T-helper 1 cell treated with Interleukin-12 subunit alpha and Interleukin-12 subunit beta and Interleukin-4 antibody, amounts not matched to agents 30 μg/mL and 1 μg/mL, for 36 hours (primary cell): Measurements from ENCODE around the gene SLC9A8.

Experiments used
- H3K27ac Mint-ChIP-seq: one replicate; pipeline ENCODE4 v1.8.0; 2021; ENCODE audit warnings: mild to moderate bottlenecking, mixed read lengths
- H3K27me3 Mint-ChIP-seq: one replicate; pipeline ENCODE4 v1.8.0; 2021; ENCODE audit warnings: low read depth, mixed read lengths
- H3K36me3 Mint-ChIP-seq: one replicate; pipeline ENCODE4 v1.8.0; 2021; ENCODE audit warnings: low read depth, mixed read lengths
- H3K4me1 Mint-ChIP-seq: one replicate; pipeline ENCODE4 v1.8.0; 2021; ENCODE audit warnings: low read depth, mixed read lengths
- H3K4me3 Mint-ChIP-seq: one replicate; pipeline ENCODE4 v1.8.0; 2021; ENCODE audit warnings: mild to moderate bottlenecking, moderate library complexity, mixed read lengths
- H3K9me3 Mint-ChIP-seq: one replicate; pipeline ENCODE4 v1.8.0; 2021; ENCODE audit warnings: mixed read lengths

SLC9A8 gene

GRCh38 chr20:49907405-49908257 is 95.0 kb downstream of the SLC9A8 start:
- Mint-ChIP-seq H3K4me3 (no peak overlapping the region), H3K36me3 (peaks cover 26% of the 10 kb centered on the region), H3K27me3 (no peaks in the 10 kb centered on the region), H3K9me3 (no peaks in the 10 kb centered on the region), H3K4me1 (no peaks in the 10 kb centered on the region), H3K27ac (no peak overlapping the region)

- no peaks in the 10 kb centered on the region for H3K9me3 Mint-ChIP-seq
- H3K27me3 Mint-ChIP-seq, result no peaks in the 10 kb centered on the region
- no peak overlapping the region for H3K27ac Mint-ChIP-seq
- peaks cover 26% of the 10 kb centered on the region for H3K36me3 Mint-ChIP-seq
- H3K4me1 Mint-ChIP-seq, result peaks cover 1% of the 10 kb centered on the region
- H3K4me3 Mint-ChIP-seq, result no peak overlapping the region
These were observed 95.6 kb downstream of the SLC9A8 start for GRCh38 chr20:49908258-49908565.

GRCh38 chr20:49909499-49910339 is 97.1 kb downstream of the SLC9A8 start:
- Mint-ChIP-seq H3K27ac (no peak overlapping the region), H3K4me1 (peaks cover 13% of the 10 kb centered on the region), H3K4me3 (no peak overlapping the region), H3K36me3 (peaks cover 22% of the 10 kb centered on the region), H3K9me3 (no peaks in the 10 kb centered on the region), H3K27me3 (no peaks in the 10 kb centered on the region)

GRCh38 chr20:49910340-49910706 is 97.7 kb downstream of the SLC9A8 start:
- H3K36me3 Mint-ChIP-seq, result peaks cover 19% of the 10 kb centered on the region
- no peak overlapping the region for H3K4me3 Mint-ChIP-seq
- peaks cover 13% of the 10 kb centered on the region for H3K4me1 Mint-ChIP-seq
- H3K27ac Mint-ChIP-seq, result no peak overlapping the region
- H3K27me3 Mint-ChIP-seq, result no peaks in the 10 kb centered on the region
- no peaks in the 10 kb centered on the region for H3K9me3 Mint-ChIP-seq

GRCh38 chr20:49913399-49914047 is 100.9 kb downstream of the SLC9A8 start:
- Mint-ChIP-seq H3K9me3 (no peaks in the 10 kb centered on the region), H3K36me3 (peaks cover 4% of the 10 kb centered on the region), H3K27me3 (no peaks in the 10 kb centered on the region), H3K4me1 (peaks cover 23% of the 10 kb centered on the region), H3K27ac (no peak overlapping the region), H3K4me3 (peak overlapping the region; percentile 98)

- peaks cover 23% of the 10 kb centered on the region for H3K4me1 Mint-ChIP-seq
- no peaks in the 10 kb centered on the region for H3K27me3 Mint-ChIP-seq
- peaks cover 2% of the 10 kb centered on the region for H3K36me3 Mint-ChIP-seq
- peak overlapping the region; percentile 90 for H3K27ac Mint-ChIP-seq
- no peaks in the 10 kb centered on the region for H3K9me3 Mint-ChIP-seq
- H3K4me3 Mint-ChIP-seq, result peak overlapping the region; percentile 98
These were observed 101.9 kb downstream of the SLC9A8 start for GRCh38 chr20:49914310-49915117.

- H3K9me3 Mint-ChIP-seq, result no peaks in the 10 kb centered on the region
- peaks cover 23% of the 10 kb centered on the region for H3K4me1 Mint-ChIP-seq
- H3K36me3 Mint-ChIP-seq, result peaks cover 2% of the 10 kb centered on the region
- peak overlapping the region; percentile 100 for H3K27ac Mint-ChIP-seq
- peak overlapping the region; percentile 98 for H3K4me3 Mint-ChIP-seq
- no peaks in the 10 kb centered on the region for H3K27me3 Mint-ChIP-seq
These were observed 102.4 kb downstream of the SLC9A8 start for GRCh38 chr20:49915118-49915379.

GRCh38 chr20:49915380-49916145 is 102.9 kb downstream of the SLC9A8 start, which contains the start of gene SPATA2:
SPATA2 (minus strand) TSS chr20:49915529; CDS start chr20:49908490, 7,039 bp downstream.
- no peaks in the 10 kb centered on the region for H3K36me3 Mint-ChIP-seq
- H3K9me3 Mint-ChIP-seq, result no peaks in the 10 kb centered on the region
- peak within 1 kb of the TSS; percentile 100 for H3K27ac Mint-ChIP-seq
- H3K4me1 Mint-ChIP-seq, result peaks cover 23% of the 10 kb centered on the region
- no peaks in the 10 kb centered on the region for H3K27me3 Mint-ChIP-seq
- peak within 1 kb of the TSS; percentile 98 for H3K4me3 Mint-ChIP-seq

- Mint-ChIP-seq H3K27me3 (no peaks in the 10 kb centered on the region), H3K27ac (peak overlapping the region; percentile 100), H3K4me3 (peak overlapping the region; percentile 98), H3K36me3 (no peaks in the 10 kb centered on the region), H3K9me3 (no peaks in the 10 kb centered on the region), H3K4me1 (peaks cover 23% of the 10 kb centered on the region)
These were observed 103.7 kb downstream of the SLC9A8 start for GRCh38 chr20:49916146-49917002.

GRCh38 chr20:49918446-49918845 is 105.8 kb downstream of the SLC9A8 start:
- Mint-ChIP-seq H3K36me3 (no peaks in the 10 kb centered on the region), H3K9me3 (no peaks in the 10 kb centered on the region), H3K4me1 (peaks cover 20% of the 10 kb centered on the region), H3K4me3 (no peak overlapping the region), H3K27me3 (no peaks in the 10 kb centered on the region), H3K27ac (no peak overlapping the region)

GRCh38 chr20:49919009-49919408 is 106.4 kb downstream of the SLC9A8 start:
- Mint-ChIP-seq H3K27ac (no peak overlapping the region), H3K4me3 (no peak overlapping the region), H3K4me1 (peaks cover 15% of the 10 kb centered on the region), H3K36me3 (no peaks in the 10 kb centered on the region), H3K27me3 (no peaks in the 10 kb centered on the region), H3K9me3 (no peaks in the 10 kb centered on the region)

- peaks cover 11% of the 10 kb centered on the region for H3K4me1 Mint-ChIP-seq
- H3K9me3 Mint-ChIP-seq, result no peaks in the 10 kb centered on the region
- H3K27ac Mint-ChIP-seq, result no peak overlapping the region
- H3K4me3 Mint-ChIP-seq, result no peak overlapping the region
- H3K36me3 Mint-ChIP-seq, result no peaks in the 10 kb centered on the region
- peaks cover 3% of the 10 kb centered on the region for H3K27me3 Mint-ChIP-seq
These were observed 106.8 kb downstream of the SLC9A8 start for GRCh38 chr20:49919461-49919860.

GRCh38 chr20:49924247-49924646 is 111.6 kb downstream of the SLC9A8 start:
- peaks cover 8% of the 10 kb centered on the region for H3K27me3 Mint-ChIP-seq
- H3K36me3 Mint-ChIP-seq, result no peaks in the 10 kb centered on the region
- H3K4me3 Mint-ChIP-seq, result no peak overlapping the region
- H3K4me1 Mint-ChIP-seq, result peaks cover 4% of the 10 kb centered on the region
- H3K9me3 Mint-ChIP-seq, result no peaks in the 10 kb centered on the region
- H3K27ac Mint-ChIP-seq, result no peak overlapping the region
